PC-3 (cell line): ENCODE results near the gene COPS6.

ENCODE experiments used
- EZH2 ChIP-seq: fragments of 300-600 bp; sonication (generic); IDR thresholded peaks from one replicate; pipeline ENCODE4 v1.6.1; 2017; ENCODE audit warnings: antibody characterized with exemption, mild to moderate bottlenecking, low read length; ENCODE audit not compliant: unreplicated experiment
- EZH2phosphoT487 ChIP-seq: fragments of 300-600 bp; sonication (generic); IDR thresholded peaks from 2 replicates; pipeline ENCODE4 v1.6.1; 2018; ENCODE audit warnings: mild to moderate bottlenecking, antibody characterized with exemption, low read length, borderline replicate concordance
- TF ChIP-seq, protein P1 (sequence below): fragments of 300-600 bp; sonication (generic); conservative IDR thresholded peaks from 2 replicates; pipeline ENCODE4 v1.5.1; 2017; ENCODE audit warnings: antibody characterized with exemption, low read depth, mild to moderate bottlenecking, low read length

DNA sequence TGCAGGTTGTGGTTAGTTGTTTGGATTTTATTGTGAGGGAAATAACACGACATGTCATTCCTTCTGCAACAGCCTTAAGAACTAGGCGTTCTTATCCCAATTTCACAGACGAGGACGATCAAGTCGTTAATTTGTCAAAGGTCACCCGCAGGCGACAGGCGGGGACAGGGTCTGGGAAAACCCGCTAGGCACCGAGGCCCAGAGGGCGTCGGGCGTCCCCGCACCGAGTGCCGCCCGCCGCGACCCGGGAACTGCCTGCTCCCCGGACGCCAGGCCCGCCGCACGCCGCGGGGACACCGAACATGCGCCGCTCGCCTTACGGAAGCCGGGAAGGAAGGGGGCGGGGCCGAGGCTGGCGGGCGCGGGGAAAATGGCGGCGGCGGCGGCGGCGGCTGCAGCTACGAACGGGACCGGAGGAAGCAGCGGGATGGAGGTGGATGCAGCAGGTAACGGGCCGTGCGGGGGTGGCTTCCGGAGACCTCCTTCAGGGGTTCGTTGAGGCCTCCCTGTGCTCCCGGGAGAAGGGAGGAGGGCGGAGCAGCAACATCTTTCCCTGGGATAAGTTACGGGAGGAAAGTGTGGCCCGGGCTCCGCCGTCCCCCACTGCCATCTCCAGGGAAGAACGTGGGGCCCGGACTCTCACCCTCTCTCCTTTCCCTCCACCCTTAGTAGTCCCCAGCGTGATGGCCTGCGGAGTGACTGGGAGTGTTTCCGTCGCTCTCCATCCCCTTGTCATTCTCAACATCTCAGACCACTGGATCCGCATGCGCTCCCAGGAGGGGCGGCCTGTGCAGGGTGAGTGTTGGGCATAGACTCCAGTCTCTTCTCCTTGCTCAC is at the start of gene COPS6:
- TF ChIP-seq, protein P1, sequence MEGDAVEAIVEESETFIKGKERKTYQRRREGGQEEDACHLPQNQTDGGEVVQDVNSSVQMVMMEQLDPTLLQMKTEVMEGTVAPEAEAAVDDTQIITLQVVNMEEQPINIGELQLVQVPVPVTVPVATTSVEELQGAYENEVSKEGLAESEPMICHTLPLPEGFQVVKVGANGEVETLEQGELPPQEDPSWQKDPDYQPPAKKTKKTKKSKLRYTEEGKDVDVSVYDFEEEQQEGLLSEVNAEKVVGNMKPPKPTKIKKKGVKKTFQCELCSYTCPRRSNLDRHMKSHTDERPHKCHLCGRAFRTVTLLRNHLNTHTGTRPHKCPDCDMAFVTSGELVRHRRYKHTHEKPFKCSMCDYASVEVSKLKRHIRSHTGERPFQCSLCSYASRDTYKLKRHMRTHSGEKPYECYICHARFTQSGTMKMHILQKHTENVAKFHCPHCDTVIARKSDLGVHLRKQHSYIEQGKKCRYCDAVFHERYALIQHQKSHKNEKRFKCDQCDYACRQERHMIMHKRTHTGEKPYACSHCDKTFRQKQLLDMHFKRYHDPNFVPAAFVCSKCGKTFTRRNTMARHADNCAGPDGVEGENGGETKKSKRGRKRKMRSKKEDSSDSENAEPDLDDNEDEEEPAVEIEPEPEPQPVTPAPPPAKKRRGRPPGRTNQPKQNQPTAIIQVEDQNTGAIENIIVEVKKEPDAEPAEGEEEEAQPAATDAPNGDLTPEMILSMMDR, result no peak
- TF ChIP-seq EZH2phosphoT487, result no peak
- TF ChIP-seq EZH2, result no peak
